A549 (cell line): Measurements from ENCODE around the gene SRPX2. TPM values are rescaled to one million over a fixed set of nuclear protein-coding genes. Genes with fewer than 3 reads are reported as not detected.
A peak's percentile ranks its signal among the peaks of the same experiment; 100 is the strongest.

Source experiments
- ATAC-seq, 2 experiments: fragments of 200-7000 bp in 1 of 2; fragments of >200 bp in 1 of 2; cut with Nextera tagmentation in 1 of 2; cut with Tn5 transposase in 1 of 2; 3 replicates each; pipeline versions ENCODE4 v1.8.0 to v1.9.1; 2018 to 2020; ENCODE audit warnings: mild to moderate bottlenecking in 1 of 2, moderate library complexity in 1 of 2
- CTCF ChIA-PET: fragments of 300-600 bp; sonication (Branson Sonifier 250); formaldehyde crosslinking; extraction: SDS; loops from one replicate; lab custom pipeline; 2021; ENCODE audit warnings: antibody characterized with exemption, inconsistent platforms; lab: Yijun Ruan, JAX
- POLR2A ChIA-PET: fragments of 350-600 bp; formaldehyde crosslinking; extraction: SDS; loops from one replicate; lab custom pipeline; 2021; ENCODE audit warnings: antibody characterized with exemption, inconsistent platforms; lab: Yijun Ruan, JAX
- DNase-seq, 2 experiments: peaks; one replicate each; pipeline versions ENCODE4 v3.0.0 to v3.0.0-alpha.2; 2011 to 2016; ENCODE audit warnings: low read depth in 1 of 2, low spot score in 1 of 2
- FAIRE-seq: peaks from 2 replicates; lab custom pipeline; 2011; peaks lifted over from hg19 to GRCh38; lab: Jason Lieb, UNC
- H3K27ac ChIP-seq, 2 experiments: fragments of >200 bp; sonication (Bioruptor Twin); formaldehyde crosslinking; 3 replicates each; pipeline ENCODE4 v1.5.1; 2016 to 2017
- H3K4me1 ChIP-seq: fragments of >200 bp; sonication (Bioruptor Twin); formaldehyde crosslinking; 3 replicates; pipeline ENCODE4 v1.6.1; 2016
- H3K4me2 ChIP-seq: fragments of >200 bp; sonication (Bioruptor Twin); formaldehyde crosslinking; 3 replicates; pipeline ENCODE4 v1.6.1; 2016
- H3K4me3 ChIP-seq: fragments of >200 bp; sonication (Bioruptor Twin); formaldehyde crosslinking; 3 replicates; pipeline ENCODE4 v1.5.1; 2016
- H3K9me3 ChIP-seq: fragments of >200 bp; sonication (Bioruptor Twin); formaldehyde crosslinking; 3 replicates; pipeline ENCODE4 v1.6.1; 2016
- ATOH8 ChIP-seq: fragments of 250-450 bp; sonication (Bioruptor Pico); IDR thresholded peaks from 2 replicates; pipeline ENCODE4 v1.5.0; 2020; ENCODE audit warnings: low read depth, mild to moderate bottlenecking, moderate library complexity
- BCL3 ChIP-seq: fragments of >200 bp; sonication (Bioruptor Twin); formaldehyde crosslinking; IDR thresholded peaks from 3 replicates; pipeline ENCODE4 v1.6.1; 2016
- BHLHE40 ChIP-seq: IDR thresholded peaks from 2 replicates; pipeline ENCODE4 v1.6.1; 2012; ENCODE audit warnings: low read depth, low read length, inconsistent platforms
- CBX2 ChIP-seq: fragments of 200-600 bp; sonication (generic); IDR thresholded peaks from 2 replicates; pipeline ENCODE4 v1.6.1; 2016; ENCODE audit warnings: low read depth, mild to moderate bottlenecking, borderline replicate concordance
- CBX8 ChIP-seq: fragments of 200-600 bp; sonication (generic); IDR thresholded peaks from 2 replicates; pipeline ENCODE4 v1.6.1; 2016
- CEBPB ChIP-seq, 2 experiments: fragments of >200 bp in 1 of 2; sonication (Bioruptor Twin) in 1 of 2; formaldehyde crosslinking in 1 of 2; IDR thresholded peaks; 2 replicates each; pipeline ENCODE4 v1.6.1; 2012 to 2016
- CHD2 ChIP-seq: fragments of 150-350 bp; IDR thresholded peaks from 2 replicates; pipeline ENCODE4 v1.6.1; 2014; ENCODE audit warnings: low read length; ENCODE audit not compliant: partially characterized antibody
- CTCF ChIP-seq: fragments of >200 bp; sonication (Bioruptor Twin); formaldehyde crosslinking; IDR thresholded peaks from 3 replicates; pipeline ENCODE4 v1.5.1; 2016
- EP300 ChIP-seq, 2 experiments: fragments of >200 bp; sonication (Bioruptor Twin); formaldehyde crosslinking; IDR thresholded peaks; 2 replicates in 1 of 2; 3 replicates in 1 of 2; pipeline ENCODE4 v1.6.1; 2016 to 2017
- ESRRA ChIP-seq: fragments of 150-350 bp; IDR thresholded peaks from 2 replicates; pipeline ENCODE4 v1.6.1; 2014; ENCODE audit warnings: mild to moderate bottlenecking, low read length, borderline replicate concordance
- FOXS1 ChIP-seq: fragments of 250-450 bp; sonication (Bioruptor Pico); IDR thresholded peaks from 2 replicates; pipeline ENCODE4 v1.5.0; 2020; ENCODE audit warnings: mild to moderate bottlenecking, moderate library complexity
- HDAC2 ChIP-seq: fragments of 200-600 bp; sonication (generic); IDR thresholded peaks from 2 replicates; pipeline ENCODE4 v1.6.1; 2016
- HEYL ChIP-seq: fragments of 250-450 bp; sonication (Bioruptor Pico); IDR thresholded peaks from 2 replicates; pipeline ENCODE4 v1.8.0; 2021; ENCODE audit warnings: mild to moderate bottlenecking, moderate library complexity
- HMGXB4 ChIP-seq: fragments of 250-450 bp; sonication (Bioruptor Pico); IDR thresholded peaks from 2 replicates; pipeline ENCODE4 v1.5.0; 2021; ENCODE audit warnings: mild to moderate bottlenecking, moderate library complexity, borderline replicate concordance
- HOXA7 ChIP-seq: fragments of 250-450 bp; sonication (Bioruptor Pico); IDR thresholded peaks from 2 replicates; pipeline ENCODE4 v1.5.0; 2020; ENCODE audit warnings: mild to moderate bottlenecking, moderate library complexity
- JUNB ChIP-seq: fragments of >200 bp; sonication (Bioruptor Twin); formaldehyde crosslinking; IDR thresholded peaks from 2 replicates; pipeline ENCODE4 v1.6.1; 2016
- KDM5A ChIP-seq: fragments of 200-600 bp; sonication (generic); IDR thresholded peaks from 2 replicates; pipeline ENCODE4 v1.6.1; 2016; ENCODE audit warnings: antibody characterized with exemption, mild to moderate bottlenecking
- MAX ChIP-seq: IDR thresholded peaks from 2 replicates; pipeline ENCODE4 v1.6.1; 2012
- NFE2L2 ChIP-seq: fragments of 150-350 bp; conservative IDR thresholded peaks from 2 replicates; pipeline ENCODE4 v1.6.1; 2014; ENCODE audit warnings: low read length
- NPAS2 ChIP-seq: fragments of 250-450 bp; sonication (Bioruptor Pico); IDR thresholded peaks from 2 replicates; pipeline ENCODE4 v1.8.0; 2022; ENCODE audit warnings: mild to moderate bottlenecking, moderate library complexity, borderline replicate concordance
- PBX3 ChIP-seq: IDR thresholded peaks from 2 replicates; pipeline ENCODE4 v1.6.1; 2012
- PHF8 ChIP-seq: fragments of 200-600 bp; sonication (generic); IDR thresholded peaks from 2 replicates; pipeline ENCODE4 v1.6.1; 2016; ENCODE audit warnings: low read depth, mild to moderate bottlenecking, antibody characterized with exemption, moderate library complexity, borderline replicate concordance
- POLR2AphosphoS2 ChIP-seq: conservative IDR thresholded peaks from 2 replicates; pipeline ENCODE4 v1.6.1; 2012; ENCODE audit warnings: low read length, improper control_type of control experiment, inconsistent platforms
- RARB ChIP-seq: fragments of 250-450 bp; sonication (Bioruptor Pico); IDR thresholded peaks from 2 replicates; pipeline ENCODE4 v1.8.0; 2021; ENCODE audit warnings: mild to moderate bottlenecking, moderate library complexity
- RCOR1 ChIP-seq: fragments of 150-350 bp; IDR thresholded peaks from 2 replicates; pipeline ENCODE4 v1.6.1; 2014; ENCODE audit warnings: antibody characterized with exemption, low read length, low read depth
- SREBF2 ChIP-seq: fragments of 450-650 bp; IDR thresholded peaks from 2 replicates; pipeline ENCODE4 v1.6.1; 2014; ENCODE audit warnings: mild to moderate bottlenecking, moderate library complexity
- TFCP2L1 ChIP-seq: fragments of 250-450 bp; sonication (Bioruptor Pico); IDR thresholded peaks from 2 replicates; pipeline ENCODE4 v1.5.0; 2021; ENCODE audit warnings: mild to moderate bottlenecking
- ZSCAN20 ChIP-seq: fragments of 250-450 bp; sonication (Bioruptor Pico); IDR thresholded peaks from 2 replicates; pipeline ENCODE4 v1.8.0; 2022; ENCODE audit warnings: mild to moderate bottlenecking, moderate library complexity
- WGBS: methylation state at CpG from one replicate; pipeline ENCODE4 v1.1.6; 2017; ENCODE audit errors: missing lambda C conversion rate; 5-methylcytosine and 5-hydroxymethylcytosine counted together
- polyA plus RNA-seq, 4 experiments: library from polyadenylated mRNA; depleted of rRNA in 3 of 4; stranded (reverse); fragments of >200 nt; fragmentation: RNase III in 1 of 4; extraction: RNeasy Plus Mini Kit Qiagen cat#74134 plus additional on column Dnase treatment in 1 of 4; gene quantifications; 2 replicates in 3 of 4; 3 replicates in 1 of 4; pipeline ENCODE4 v1.2.3, GENCODE V29; 2011 to 2017

SRPX2 gene
- polyA plus RNA-seq, 2 of the 4 experiments (the other 2 are of a cell fraction) = 2.3 to 6.7 TPM

DNA sequence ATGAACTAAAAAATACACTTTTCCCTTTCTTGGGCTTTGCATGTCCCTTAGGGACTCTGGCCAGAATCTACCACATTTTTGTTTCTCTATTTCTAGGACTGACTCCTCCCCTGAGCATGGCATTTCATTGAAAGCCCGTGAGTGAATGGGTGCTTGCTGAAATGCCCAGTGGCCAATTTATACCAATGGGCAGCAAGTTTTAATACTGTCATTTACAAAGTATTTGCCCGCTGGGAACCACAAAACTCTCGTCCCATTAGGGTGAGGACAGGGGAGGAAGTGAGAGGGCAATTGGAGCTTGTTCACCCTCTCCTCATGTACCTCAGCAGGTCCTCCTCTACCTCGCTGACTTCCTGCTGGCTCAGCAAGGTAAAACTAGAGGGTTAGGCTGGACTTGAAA lies 1.1 kb downstream of the SRPX2 start:
- TF ChIP-seq BHLHE40 (no peak), PHF8 (no peak), RCOR1 (no peak), HOXA7 (no peak), NFE2L2 (no peak), ATOH8 (no peak), JUNB (no peak), MAX (no peak), CEBPB (IDR thresholded peaks at IDR 0.05) (no peak), POLR2AphosphoS2 (no peak)
- CTCF ChIA-PET = interaction anchor here (1.0 to 2.7 kb wide), 4 partner anchors 8 to 124 kb away, joined by 3 to 9 read pairs (median 6); partner anchors contain the start of gene TSPAN6
- peak overlapping the region; percentile 61 to 85; a peak in 4 of 6 replicates for H3K27ac ChIP-seq

GRCh38 chrX:100647095-100647494 lies 3.1 kb downstream of the SRPX2 start:
- H3K4me1 ChIP-seq = peaks cover 69% of the 10 kb centered on the region
- no peak for ATAC-seq
- H3K27ac ChIP-seq = peak overlapping the region; percentile 13 to 59; a peak in 4 of 6 replicates
- TF ChIP-seq JUNB = no peak
- no peak for TF ChIP-seq CEBPB (IDR thresholded peaks at IDR 0.05)
- TF ChIP-seq ZSCAN20 (CRISPR knock-in tag) = no peak
- TF ChIP-seq HMGXB4 (CRISPR knock-in tag) = no peak
- TF ChIP-seq HEYL = no peak
- TF ChIP-seq HDAC2 = no peak
- no peak for TF ChIP-seq CBX8
- TF ChIP-seq PHF8 = no peak
- TF ChIP-seq FOXS1 (CRISPR knock-in tag) = no peak
- TF ChIP-seq NPAS2 = no peak
- TF ChIP-seq KDM5A = no peak
- TF ChIP-seq HOXA7 = no peak
- TF ChIP-seq ESRRA = no peak
- no peak for TF ChIP-seq MAX
- TF ChIP-seq POLR2AphosphoS2 = no peak
- TF ChIP-seq TFCP2L1 = no peak
- peak overlapping the region; percentile 46 for H3K4me2 ChIP-seq
- FAIRE-seq = no peak
- no peaks in the 10 kb centered on the region for H3K9me3 ChIP-seq
- ChIA-PET POLR2A (no interaction called here), CTCF (interaction anchor here (1.0 to 2.3 kb wide), 4 partner anchors 10 to 121 kb away, joined by 3 to 11 read pairs (median 6); no protein-coding TSS in a partner anchor)
- no peak for DNase-seq
- 7% methylated on average over 1 of the region's 1 CpG for WGBS
- H3K4me3 ChIP-seq = no peak overlapping the region

More for the DNA sequence above, 1.1 kb downstream of the SRPX2 start:
- FAIRE-seq (no peak), ATAC-seq (no peak), DNase-seq (no peak)
- Histone ChIP-seq H3K4me2 (peak overlapping the region; percentile 79), H3K4me3 (no peak overlapping the region), H3K4me1 (peaks cover 72% of the 10 kb centered on the region), H3K9me3 (no peaks in the 10 kb centered on the region)
- POLR2A ChIA-PET = no interaction called here
- 77% methylated on average over 4 of the region's 4 CpGs for WGBS

GRCh38 chrX:100647739-100648138 lies 3.7 kb downstream of the SRPX2 start:
- POLR2A ChIA-PET = no interaction called here
- peaks cover 63% of the 10 kb centered on the region for H3K4me1 ChIP-seq
- H3K4me3 ChIP-seq = no peak overlapping the region
- CTCF ChIA-PET = interaction anchor here (1.3 to 2.3 kb wide), 3 partner anchors 10 to 33 kb away, joined by 4 to 11 read pairs (median 8); no protein-coding TSS in a partner anchor
- peak overlapping the region; percentile 46; the same call in 1 of the 3 replicates for H3K4me2 ChIP-seq
- ATAC-seq = no peak
- no peaks in the 10 kb centered on the region for H3K9me3 ChIP-seq
- no peak for FAIRE-seq
- no peak for DNase-seq
- H3K27ac ChIP-seq = peak overlapping the region; percentile 13 to 59; a peak in 3 of 6 replicates
- WGBS = 76% methylated on average over 2 of the region's 2 CpGs
- TF ChIP-seq CBX2 (no peak), RCOR1 (no peak), BCL3 (no peak), PBX3 (no peak), EP300 (IDR thresholded peaks at IDR 0.05) (no peak), NPAS2 (no peak), CEBPB (IDR thresholded peaks at IDR 0.05) (no peak), HEYL (no peak), RARB (CRISPR knock-in tag) (no peak), HDAC2 (no peak), SREBF2 (no peak), KDM5A (no peak), CHD2 (no peak), CTCF (no peak)
